T-helper 17 cell (primary cell): ENCODE results near the gene MKRN2OS. TPM values are rescaled to one million over a fixed set of nuclear protein-coding genes. Genes with fewer than 3 reads are reported as not detected.
"Not testable (repeated sequence)": the region's sequence is repeated elsewhere in the genome, so short reads cannot be mapped to it uniquely, and the experiment has no call there.

ENCODE experiments used
- ATAC-seq: fragments of 150-1000 bp; cut with Tn5 transposase; 2 replicates; pipeline ENCODE4 v1.10.0; 2021; ENCODE audit warnings: mild to moderate bottlenecking, moderate library complexity
- DNase-seq, 3 donors: peaks; one replicate each; pipeline versions ENCODE4 v3.0.0 to v3.0.0-alpha.2; 2020 to 2021
- H3K9me3 ChIP-seq: one replicate; pipeline ENCODE4 v1.7.0; 2013; ENCODE audit warnings: low read length, mild to moderate bottlenecking; ENCODE audit not compliant: control insufficient read depth, poor library complexity, severe bottlenecking
- H3K27ac Mint-ChIP-seq: one replicate; pipeline ENCODE4 v1.8.0; 2022; ENCODE audit warnings: mild to moderate bottlenecking, moderate library complexity, mixed read lengths
- H3K27me3 Mint-ChIP-seq: one replicate; pipeline ENCODE4 v1.8.0; 2022; ENCODE audit warnings: mixed read lengths
- H3K36me3 Mint-ChIP-seq: one replicate; pipeline ENCODE4 v1.8.0; 2022; ENCODE audit warnings: low read depth, mixed read lengths
- H3K4me1 Mint-ChIP-seq: one replicate; pipeline ENCODE4 v1.8.0; 2022; ENCODE audit warnings: mild to moderate bottlenecking, mixed read lengths
- H3K4me3 Mint-ChIP-seq: one replicate; pipeline ENCODE4 v1.8.0; 2022; ENCODE audit warnings: mild to moderate bottlenecking, moderate library complexity, mixed read lengths
- total RNA-seq, 4 donors: library from RNA in 2 of 4; stranded (reverse) in 2 of 4; gene quantifications; one replicate each; pipeline ENCODE4 v1.2.3 and lab custom pipeline; 2022 to 2026

MKRN2OS gene
- total RNA-seq, 2 donors from 2014 or later = not detected

- no peak for DNase-seq
- peaks cover 3% of the 10 kb centered on the region for H3K36me3 Mint-ChIP-seq
- H3K27ac Mint-ChIP-seq = peak overlapping the region; percentile 97
- peaks cover 45% of the 10 kb centered on the region for H3K4me1 Mint-ChIP-seq
- H3K9me3 ChIP-seq = no peaks in the 10 kb centered on the region
- H3K27me3 Mint-ChIP-seq = peaks cover 27% of the 10 kb centered on the region
- H3K4me3 Mint-ChIP-seq = peak overlapping the region; percentile 99
- ATAC-seq = no peak
Measured at GRCh38 chr3:12557473-12558100, 12.3 kb upstream of the MKRN2OS start.

- peaks cover 3% of the 10 kb centered on the region for H3K36me3 Mint-ChIP-seq
- no peaks in the 10 kb centered on the region for H3K9me3 ChIP-seq
- peak; percentile 97 for ATAC-seq
- peak within 1 kb of the TSS; percentile 99 for H3K4me3 Mint-ChIP-seq
- H3K27ac Mint-ChIP-seq = peak within 1 kb of the TSS; percentile 97
- DNase-seq = peak; percentile 78 to 79 (median 79)
- H3K4me1 Mint-ChIP-seq = peaks cover 42% of the 10 kb centered on the region
- peaks cover 27% of the 10 kb centered on the region for H3K27me3 Mint-ChIP-seq
Measured at GRCh38 chr3:12556690-12557472, 11.6 kb upstream of the MKRN2OS start, which contains the start of gene MKRN2. MKRN2 (plus strand) TSS chr3:12557087; CDS start chr3:12557151, 64 bp downstream.

DNA sequence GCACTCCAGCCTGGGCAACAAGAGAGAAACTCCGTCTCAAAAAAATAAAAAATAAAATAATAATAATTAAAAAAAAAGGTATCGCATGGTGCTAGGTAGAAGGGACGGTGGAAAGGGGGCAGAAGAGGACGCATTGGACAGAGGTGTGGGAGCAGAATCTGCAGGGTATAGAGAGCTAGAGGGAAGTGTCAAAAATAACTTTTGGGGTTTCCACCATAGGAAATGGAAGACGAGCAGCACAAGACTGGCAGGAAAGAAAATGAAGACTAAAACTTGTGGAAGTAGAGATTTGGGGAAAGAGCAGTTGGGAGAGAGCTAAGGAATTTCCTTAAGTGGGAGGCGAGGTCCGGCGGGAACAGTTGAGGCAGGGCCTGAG lies 11.0 kb upstream of the MKRN2OS start:
- peaks cover 27% of the 10 kb centered on the region for H3K27me3 Mint-ChIP-seq
- H3K36me3 Mint-ChIP-seq = peaks cover 3% of the 10 kb centered on the region
- H3K4me1 Mint-ChIP-seq = peaks cover 42% of the 10 kb centered on the region
- peak overlapping the region; percentile 97 for H3K27ac Mint-ChIP-seq
- no peak for ATAC-seq
- no peaks in the 10 kb centered on the region for H3K9me3 ChIP-seq
- peak overlapping the region; percentile 99 for H3K4me3 Mint-ChIP-seq
- no peak for DNase-seq

- ATAC-seq (no peak), DNase-seq (no peak)
- peak overlapping the region; percentile 75 for H3K4me3 Mint-ChIP-seq
- H3K36me3 Mint-ChIP-seq = peaks cover 3% of the 10 kb centered on the region
- no peaks in the 10 kb centered on the region for H3K9me3 ChIP-seq
- H3K27me3 Mint-ChIP-seq = peaks cover 38% of the 10 kb centered on the region
- H3K27ac Mint-ChIP-seq = no peak overlapping the region
- peaks cover 29% of the 10 kb centered on the region for H3K4me1 Mint-ChIP-seq
Measured at GRCh38 chr3:12553921-12554391, 8.7 kb upstream of the MKRN2OS start.

DNA sequence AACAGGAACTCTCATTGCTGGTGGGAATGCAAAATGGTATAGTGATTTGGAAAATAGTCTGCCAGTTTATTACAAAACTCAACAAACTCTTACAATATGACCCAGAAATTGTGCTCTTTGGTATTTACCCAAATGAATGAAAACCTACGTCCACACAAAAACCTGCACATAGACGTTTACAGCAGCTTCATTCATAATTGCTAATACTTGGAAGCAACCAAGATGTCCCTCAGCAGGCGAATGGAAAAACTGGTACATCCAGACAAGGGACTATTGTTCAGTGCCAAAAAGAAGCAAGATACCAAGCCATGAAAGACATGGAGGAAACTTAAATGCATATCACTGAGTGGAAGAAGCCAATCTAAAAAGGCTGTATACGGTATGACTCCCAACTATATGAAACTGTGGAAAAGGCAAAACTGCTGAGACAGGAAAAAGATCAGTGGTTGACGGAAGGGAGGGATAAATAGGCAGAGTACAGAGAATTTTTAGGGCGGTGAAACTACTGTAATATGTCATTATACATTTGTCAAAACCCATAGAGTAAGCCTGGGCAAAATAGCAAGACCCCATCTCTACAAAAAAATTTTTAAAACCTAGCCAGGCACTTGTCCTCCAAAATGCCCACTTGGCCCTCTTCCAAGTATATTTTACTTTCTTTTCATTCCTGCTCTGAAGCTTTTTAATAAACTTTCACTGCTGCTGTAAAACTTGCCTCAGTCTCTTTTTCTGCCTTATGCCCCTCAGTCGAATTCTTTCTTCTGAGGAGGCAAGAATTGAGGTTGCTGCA lies 4.9 kb upstream of the MKRN2OS start:
- ATAC-seq = no peak

DNA sequence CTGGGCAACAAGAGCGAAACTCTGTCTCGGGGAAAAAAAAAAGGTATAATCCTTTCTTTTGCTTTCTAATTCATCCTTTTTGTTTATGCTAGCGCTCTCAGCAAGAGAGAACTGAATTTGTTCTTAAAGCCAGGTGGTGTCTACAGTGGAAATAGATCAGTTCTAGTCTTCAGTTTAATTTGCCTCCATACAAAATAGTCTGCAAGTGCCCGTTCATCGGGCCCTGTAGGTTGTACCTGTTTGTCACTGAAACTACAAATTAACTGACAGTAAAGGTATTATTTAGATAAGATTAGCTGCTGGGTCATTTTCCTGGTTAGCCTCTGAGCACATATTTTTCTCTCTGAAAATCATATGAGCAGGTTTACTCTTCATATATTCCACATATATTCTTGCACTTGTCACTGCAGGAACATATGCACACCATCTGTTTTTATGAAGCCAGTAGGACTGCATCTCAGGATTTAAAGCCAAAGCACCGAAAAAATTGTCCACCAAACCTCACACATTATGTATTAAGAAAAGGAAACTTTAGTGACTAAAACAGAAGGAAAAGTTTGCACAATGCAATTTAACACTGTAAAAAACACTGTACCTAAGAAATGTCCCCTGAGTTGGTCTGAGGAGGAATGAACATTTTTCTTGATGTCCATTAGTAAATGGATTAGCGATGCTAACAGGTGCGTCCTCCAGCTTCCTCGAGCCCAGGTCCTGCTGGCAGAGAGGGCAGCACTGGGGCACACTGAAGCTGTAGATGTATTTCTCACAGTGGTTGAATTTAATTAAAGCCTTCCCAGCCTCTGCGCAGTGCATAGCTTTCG lies 437 bp downstream of the MKRN2OS start:
- Mint-ChIP-seq H3K27me3 (peaks cover under 1% of the 10 kb centered on the region), H3K27ac (no peak overlapping the region), H3K4me1 (no peaks in the 10 kb centered on the region), H3K36me3 (no peaks in the 10 kb centered on the region), H3K4me3 (no peak overlapping the region)
- DNase-seq (no peak), ATAC-seq (no peak)
- no peaks in the 10 kb centered on the region for H3K9me3 ChIP-seq

More for the DNA sequence above, 4.9 kb upstream of the MKRN2OS start:
- Mint-ChIP-seq H3K27ac (no peak overlapping the region), H3K27me3 (peaks cover 23% of the 10 kb centered on the region), H3K36me3 (no peaks in the 10 kb centered on the region), H3K4me3 (no peak overlapping the region), H3K4me1 (peaks cover 8% of the 10 kb centered on the region)
- no peak for DNase-seq
- H3K9me3 ChIP-seq = no peaks in the 10 kb centered on the region

- not testable (repeated sequence) for H3K36me3 Mint-ChIP-seq, H3K27me3 Mint-ChIP-seq, H3K9me3 ChIP-seq, DNase-seq, ATAC-seq, H3K27ac Mint-ChIP-seq, H3K4me3 Mint-ChIP-seq, H3K4me1 Mint-ChIP-seq
Measured at GRCh38 chr3:12543497-12543896, 1.8 kb downstream of the MKRN2OS start.

GRCh38 chr3:12541625-12542024 lies 3.7 kb downstream of the MKRN2OS start:
- Mint-ChIP-seq H3K36me3 (no peaks in the 10 kb centered on the region), H3K4me1 (no peaks in the 10 kb centered on the region), H3K27me3 (no peaks in the 10 kb centered on the region), H3K27ac (no peak overlapping the region), H3K4me3 (no peak overlapping the region)
- ATAC-seq (no peak), DNase-seq (no peak)
- H3K9me3 ChIP-seq = no peaks in the 10 kb centered on the region

DNA sequence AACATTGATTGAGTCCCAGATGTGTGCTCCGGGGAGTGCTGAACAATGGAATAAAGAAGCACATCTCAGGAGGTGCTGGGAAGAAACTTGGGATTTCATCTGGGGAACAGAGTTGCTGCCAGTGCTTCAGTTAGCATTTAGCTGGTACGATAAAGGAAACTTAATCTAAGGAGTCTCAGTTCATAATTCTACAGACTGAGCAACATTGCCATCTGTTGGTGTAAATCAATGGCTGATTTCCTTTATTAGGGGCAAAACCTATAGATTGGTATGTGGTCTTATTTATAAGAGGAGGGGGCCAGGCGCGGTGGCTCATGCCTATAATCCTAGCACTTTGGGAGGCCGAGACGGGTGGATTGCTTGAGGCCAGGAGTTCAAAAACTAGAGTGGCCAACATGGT lies 8.9 kb downstream of the MKRN2OS start:
- no peak for DNase-seq
- no peak for ATAC-seq
- H3K36me3 Mint-ChIP-seq = peaks cover 5% of the 10 kb centered on the region
- H3K27me3 Mint-ChIP-seq = no peaks in the 10 kb centered on the region
- H3K4me1 Mint-ChIP-seq = peaks cover 3% of the 10 kb centered on the region
- no peaks in the 10 kb centered on the region for H3K9me3 ChIP-seq
- no peak overlapping the region for H3K4me3 Mint-ChIP-seq
- H3K27ac Mint-ChIP-seq = peak overlapping the region; percentile 54

DNA sequence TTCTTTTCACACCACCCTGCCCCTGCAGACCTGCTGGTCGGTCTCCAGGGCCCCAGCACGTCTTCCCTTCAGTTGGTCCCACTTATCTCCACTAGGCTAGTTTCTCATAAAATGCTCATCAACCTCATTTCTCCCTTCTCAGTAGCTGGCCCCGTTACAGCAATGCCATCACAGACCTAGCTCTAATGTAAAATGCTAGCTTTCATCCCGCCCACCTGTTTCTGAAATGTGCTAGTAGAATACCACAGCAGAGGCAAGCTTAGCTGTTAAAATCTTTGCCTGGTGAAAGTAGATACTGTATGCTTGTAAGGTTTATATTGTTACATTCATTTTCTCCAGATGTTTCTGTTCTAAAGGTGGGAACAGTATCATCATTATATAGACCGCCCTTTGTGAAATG lies 13.1 kb downstream of the MKRN2OS start:
- ATAC-seq (no peak), DNase-seq (no peak)
- H3K4me3 Mint-ChIP-seq = no peak overlapping the region
- peaks cover 3% of the 10 kb centered on the region for H3K4me1 Mint-ChIP-seq
- H3K36me3 Mint-ChIP-seq = peaks cover 11% of the 10 kb centered on the region
- H3K9me3 ChIP-seq = no peaks in the 10 kb centered on the region
- no peaks in the 10 kb centered on the region for H3K27me3 Mint-ChIP-seq
- no peak overlapping the region for H3K27ac Mint-ChIP-seq

GRCh38 chr3:12527757-12528143 lies 17.5 kb downstream of the MKRN2OS start:
- no peak for DNase-seq
- H3K27me3 Mint-ChIP-seq = no peaks in the 10 kb centered on the region
- H3K27ac Mint-ChIP-seq = no peak overlapping the region
- no peaks in the 10 kb centered on the region for H3K9me3 ChIP-seq
- H3K36me3 Mint-ChIP-seq = peaks cover 11% of the 10 kb centered on the region
- H3K4me1 Mint-ChIP-seq = peaks cover 3% of the 10 kb centered on the region
- ATAC-seq = no peak
- H3K4me3 Mint-ChIP-seq = no peak overlapping the region

- DNase-seq (no peak), ATAC-seq (no peak)
- H3K9me3 ChIP-seq = no peaks in the 10 kb centered on the region
- peaks cover 4% of the 10 kb centered on the region for H3K36me3 Mint-ChIP-seq
- no peaks in the 10 kb centered on the region for H3K4me1 Mint-ChIP-seq
- no peak overlapping the region for H3K27ac Mint-ChIP-seq
- H3K27me3 Mint-ChIP-seq = no peaks in the 10 kb centered on the region
- no peak overlapping the region for H3K4me3 Mint-ChIP-seq
Measured at GRCh38 chr3:12522721-12523120, 22.6 kb downstream of the MKRN2OS start.
